MM.1S (cell line): ENCODE data around the gene P2RX6.
"Not testable (repeated sequence)": the region's sequence is repeated elsewhere in the genome, so short reads cannot be mapped to it uniquely, and the experiment has no call there.

Source experiments
- DNase-seq: peaks from one replicate; pipeline ENCODE4 v3.0.0-alpha.2; 2015
- H2AFZ ChIP-seq: fragments of 300-600 bp; sonication (generic); 2 replicates; pipeline ENCODE4 v1.6.0; 2016; ENCODE audit warnings: antibody characterized with exemption, low read length
- H3F3A ChIP-seq: fragments of 300-600 bp; sonication (generic); 2 replicates; pipeline ENCODE4 v1.6.1; 2016; ENCODE audit warnings: mild to moderate bottlenecking, antibody characterized with exemption, low read length, moderate library complexity, mixed read lengths; ENCODE audit not compliant: insufficient read depth
- H3K27ac ChIP-seq: fragments of 300-600 bp; sonication (generic); 2 replicates; pipeline ENCODE4 v1.5.1; 2016; ENCODE audit warnings: mild to moderate bottlenecking, low read length
- H3K27me3 ChIP-seq: fragments of 300-600 bp; sonication (generic); replicated peaks from 2 replicates; pipeline ENCODE4 v1.6.0; 2016; ENCODE audit warnings: low read length; ENCODE audit not compliant: insufficient read depth
- H3K36me3 ChIP-seq: fragments of 300-600 bp; sonication (generic); replicated peaks from 2 replicates; pipeline ENCODE4 v1.6.1; 2016; ENCODE audit warnings: mild to moderate bottlenecking, low read length, mixed read lengths; ENCODE audit not compliant: insufficient read depth
- H3K4me1 ChIP-seq: fragments of 300-600 bp; sonication (generic); 2 replicates; pipeline ENCODE4 v1.6.1; 2016; ENCODE audit warnings: low read length, mixed read lengths
- H3K4me2 ChIP-seq: fragments of 300-600 bp; sonication (generic); 2 replicates; pipeline ENCODE4 v1.6.0; 2016; ENCODE audit warnings: low read depth, low read length
- H3K4me3 ChIP-seq: fragments of 300-600 bp; sonication (generic); 2 replicates; pipeline ENCODE4 v1.5.1; 2016; ENCODE audit warnings: low read length, mixed read lengths
- H3K79me2 ChIP-seq: fragments of 300-600 bp; sonication (generic); 2 replicates; pipeline ENCODE4 v1.6.1; 2016; ENCODE audit warnings: mixed run types, low read length, mixed read lengths
- H3K9ac ChIP-seq: fragments of 300-600 bp; sonication (generic); 2 replicates; pipeline ENCODE4 v1.6.1; 2016; ENCODE audit warnings: low read length, mixed read lengths
- H3K9me2 ChIP-seq: fragments of 300-600 bp; sonication (generic); replicated peaks from 2 replicates; pipeline ENCODE4 v1.6.1; 2016; ENCODE audit warnings: mild to moderate bottlenecking, low read length, mixed read lengths; ENCODE audit not compliant: insufficient read depth
- H3K9me3 ChIP-seq: fragments of 300-600 bp; sonication (generic); replicated peaks from 2 replicates; pipeline ENCODE4 v1.6.1; 2016; ENCODE audit warnings: mild to moderate bottlenecking, low read length, mixed read lengths; ENCODE audit not compliant: insufficient read depth
- H4K20me1 ChIP-seq: fragments of 300-600 bp; sonication (generic); 2 replicates; pipeline ENCODE4 v1.6.1; 2016; ENCODE audit warnings: mild to moderate bottlenecking, low read length, moderate library complexity, mixed read lengths; ENCODE audit not compliant: insufficient read depth
- EZH2 ChIP-seq: fragments of 300-600 bp; sonication (generic); optimal IDR thresholded peaks from 2 replicates; pipeline ENCODE3; 2017; ENCODE audit warnings: low read depth, mild to moderate bottlenecking, antibody characterized with exemption, low read length, mixed read lengths
- EZH2phosphoT487 ChIP-seq: fragments of 300-600 bp; sonication (generic); IDR thresholded peaks from 2 replicates; pipeline ENCODE4 v1.6.1; 2018; ENCODE audit warnings: antibody characterized with exemption, low read length
- TF ChIP-seq, protein P1 (sequence below): fragments of 300-600 bp; sonication (generic); IDR thresholded peaks from 2 replicates; pipeline ENCODE4 v1.5.1; 2016; ENCODE audit warnings: antibody characterized with exemption, low read length, mixed read lengths

Gene P2RX6

DNA sequence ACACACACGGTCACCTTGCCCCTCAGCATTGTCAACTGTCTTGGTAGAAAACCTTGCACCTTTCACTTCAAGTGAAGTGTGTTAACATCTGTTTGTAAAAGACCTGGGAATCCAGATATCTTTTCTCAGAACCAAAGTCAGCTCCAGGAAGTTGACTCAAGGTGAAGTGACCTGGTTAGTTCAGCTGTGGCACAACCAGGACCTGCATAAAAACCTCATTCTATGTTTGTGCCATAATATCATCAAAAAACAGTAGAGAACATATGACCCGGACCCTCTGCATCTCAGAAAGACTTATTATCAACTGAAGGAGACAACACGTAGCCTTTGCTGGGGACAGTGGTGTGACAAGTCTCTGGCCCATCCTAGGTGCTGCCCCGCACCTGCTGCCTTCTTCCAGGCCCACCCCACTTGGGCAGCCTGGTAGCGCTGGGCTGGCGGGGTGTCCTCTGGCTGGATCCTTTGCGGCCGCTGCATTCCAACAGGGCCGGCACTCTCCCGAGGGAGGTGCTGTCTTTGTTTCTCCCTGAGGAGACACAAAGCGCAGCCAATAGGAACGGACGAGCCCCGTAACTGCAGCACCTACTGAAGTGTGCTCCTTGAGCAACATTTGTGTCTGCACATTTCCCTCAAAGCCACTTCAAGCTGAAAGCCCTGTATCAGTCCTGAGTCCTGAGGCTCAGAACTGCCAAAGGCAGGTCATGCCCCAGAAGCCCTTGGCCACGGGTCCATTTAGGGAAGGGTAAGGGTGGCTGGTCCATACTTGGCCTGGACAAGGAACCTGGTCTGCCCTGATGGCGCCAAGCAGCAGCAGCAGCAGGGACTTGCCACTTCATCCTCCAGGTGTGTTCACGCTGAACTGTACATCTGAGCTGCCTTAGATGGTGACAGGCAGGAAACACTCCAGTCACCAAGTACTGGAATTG lies 56.0 kb downstream of the P2RX6 start:
- Histone ChIP-seq H3K36me3 (no peaks in the 10 kb centered on the region), H3K4me3 (no peak overlapping the region), H4K20me1 (no peaks in the 10 kb centered on the region), H3K79me2 (no peaks in the 10 kb centered on the region), H3K4me1 (peaks cover 1% of the 10 kb centered on the region), H3K9ac (no peak overlapping the region), H3K9me3 (no peaks in the 10 kb centered on the region), H3K9me2 (no peaks in the 10 kb centered on the region), H2AFZ (no peak overlapping the region), H3K27ac (no peak overlapping the region), H3F3A (no peaks in the 10 kb centered on the region), H3K27me3 (peaks cover 42% of the 10 kb centered on the region), H3K4me2 (no peak overlapping the region)
- no peak for DNase-seq
- no peak for TF ChIP-seq EZH2

DNA sequence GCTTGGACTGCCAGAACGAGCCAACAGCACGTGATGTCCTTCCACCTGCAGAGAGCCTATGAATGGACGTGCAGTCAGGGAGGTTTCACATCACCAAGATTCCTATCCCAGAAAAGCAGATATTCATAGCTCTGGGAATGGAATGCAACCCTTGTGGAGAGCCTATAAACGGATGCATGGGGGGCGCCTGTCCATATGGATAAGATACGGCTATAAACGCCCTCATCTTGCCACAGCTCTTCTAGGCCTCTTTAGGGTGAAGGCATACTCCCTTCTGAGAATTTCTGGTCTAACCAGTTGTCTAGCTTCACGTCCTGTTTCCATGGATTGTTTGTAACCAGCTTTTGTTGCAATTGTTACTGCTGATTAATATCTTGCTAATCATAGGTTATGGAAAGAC lies 56.8 kb downstream of the P2RX6 start:
- not testable (repeated sequence) for H3K9me2 ChIP-seq, H3K9me3 ChIP-seq, H2AFZ ChIP-seq, H3K4me1 ChIP-seq, H4K20me1 ChIP-seq, H3K36me3 ChIP-seq, H3K79me2 ChIP-seq, DNase-seq, H3K27ac ChIP-seq, H3F3A ChIP-seq, H3K4me2 ChIP-seq, H3K9ac ChIP-seq, H3K4me3 ChIP-seq
- peaks cover 37% of the 10 kb centered on the region; the same call in 1 of the 2 replicates for H3K27me3 ChIP-seq

DNA sequence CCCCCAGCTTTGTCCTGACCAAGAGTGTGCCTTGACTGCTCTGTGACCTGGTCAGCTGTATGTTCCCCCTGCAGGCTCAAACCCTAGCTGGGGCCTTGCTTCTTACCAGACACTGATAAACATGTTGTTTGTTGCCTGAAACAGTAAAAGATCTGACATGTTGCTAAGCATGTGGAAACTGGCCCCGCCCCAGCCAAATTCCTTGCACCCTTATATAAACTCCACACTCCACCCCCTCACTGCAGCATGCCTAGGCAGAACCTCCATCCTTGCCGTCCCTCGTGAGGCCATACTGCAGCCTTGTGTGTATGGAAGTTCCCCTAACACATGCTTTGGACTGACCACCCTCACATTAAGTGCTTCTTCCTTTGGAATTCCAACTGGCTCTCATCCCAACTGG lies 58.1 kb downstream of the P2RX6 start:
- H3K4me2 ChIP-seq, result no peak overlapping the region
- H3K27ac ChIP-seq, result no peak overlapping the region
- H3F3A ChIP-seq, result no peaks in the 10 kb centered on the region
- no peaks in the 10 kb centered on the region for H3K36me3 ChIP-seq
- no peaks in the 10 kb centered on the region for H3K9me2 ChIP-seq
- no peaks in the 10 kb centered on the region for H3K9me3 ChIP-seq
- TF ChIP-seq EZH2 (no peak), EZH2phosphoT487 (no peak)
- TF ChIP-seq, protein P1, sequence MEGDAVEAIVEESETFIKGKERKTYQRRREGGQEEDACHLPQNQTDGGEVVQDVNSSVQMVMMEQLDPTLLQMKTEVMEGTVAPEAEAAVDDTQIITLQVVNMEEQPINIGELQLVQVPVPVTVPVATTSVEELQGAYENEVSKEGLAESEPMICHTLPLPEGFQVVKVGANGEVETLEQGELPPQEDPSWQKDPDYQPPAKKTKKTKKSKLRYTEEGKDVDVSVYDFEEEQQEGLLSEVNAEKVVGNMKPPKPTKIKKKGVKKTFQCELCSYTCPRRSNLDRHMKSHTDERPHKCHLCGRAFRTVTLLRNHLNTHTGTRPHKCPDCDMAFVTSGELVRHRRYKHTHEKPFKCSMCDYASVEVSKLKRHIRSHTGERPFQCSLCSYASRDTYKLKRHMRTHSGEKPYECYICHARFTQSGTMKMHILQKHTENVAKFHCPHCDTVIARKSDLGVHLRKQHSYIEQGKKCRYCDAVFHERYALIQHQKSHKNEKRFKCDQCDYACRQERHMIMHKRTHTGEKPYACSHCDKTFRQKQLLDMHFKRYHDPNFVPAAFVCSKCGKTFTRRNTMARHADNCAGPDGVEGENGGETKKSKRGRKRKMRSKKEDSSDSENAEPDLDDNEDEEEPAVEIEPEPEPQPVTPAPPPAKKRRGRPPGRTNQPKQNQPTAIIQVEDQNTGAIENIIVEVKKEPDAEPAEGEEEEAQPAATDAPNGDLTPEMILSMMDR, result no peak
- no peak overlapping the region for H3K9ac ChIP-seq
- no peaks in the 10 kb centered on the region for H3K4me1 ChIP-seq
- H2AFZ ChIP-seq, result no peak overlapping the region
- no peak for DNase-seq
- peaks cover 27% of the 10 kb centered on the region; the same call in 1 of the 2 replicates for H3K27me3 ChIP-seq
- H4K20me1 ChIP-seq, result no peaks in the 10 kb centered on the region
- no peaks in the 10 kb centered on the region for H3K79me2 ChIP-seq
- H3K4me3 ChIP-seq, result no peak overlapping the region

DNA sequence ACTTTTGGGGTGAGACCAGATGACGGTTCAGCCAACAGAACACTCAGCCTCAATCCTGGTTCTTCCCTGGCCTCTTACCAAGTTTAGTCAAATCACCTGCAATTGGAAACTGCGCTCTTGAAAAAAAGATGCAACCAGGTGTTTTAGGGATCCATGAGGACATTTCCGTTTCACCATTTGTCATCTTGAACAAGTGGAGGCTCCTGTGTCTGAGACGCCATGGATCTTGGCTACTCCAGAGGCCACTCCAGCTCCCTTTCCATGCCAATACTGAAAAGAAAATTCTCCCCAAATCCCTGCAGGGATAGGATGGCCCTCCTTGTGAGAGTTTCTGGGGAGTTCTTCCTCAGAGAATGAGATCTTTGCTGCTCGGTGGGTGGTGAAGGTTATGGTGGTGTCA lies 58.5 kb downstream of the P2RX6 start:
- Histone ChIP-seq H3K9me2 (no peaks in the 10 kb centered on the region), H3K36me3 (no peaks in the 10 kb centered on the region), H4K20me1 (no peaks in the 10 kb centered on the region), H3K4me1 (no peaks in the 10 kb centered on the region), H3K4me2 (no peak overlapping the region), H3K4me3 (no peak overlapping the region), H3K9me3 (no peaks in the 10 kb centered on the region), H3K27ac (no peak overlapping the region), H3F3A (no peaks in the 10 kb centered on the region), H3K27me3 (peaks cover 28% of the 10 kb centered on the region; the same call in 1 of the 2 replicates), H2AFZ (no peak overlapping the region), H3K9ac (no peak overlapping the region), H3K79me2 (no peaks in the 10 kb centered on the region)
- DNase-seq, result no peak
- TF ChIP-seq, protein P1, result no peak
- TF ChIP-seq EZH2phosphoT487, result no peak
- no peak for TF ChIP-seq EZH2
